Kidney (tissue), 14 donors: ENCODE results near the gene COPS4. TPM values are rescaled to one million over a fixed set of nuclear protein-coding genes. Genes with fewer than 3 reads are reported as not detected.

Experiments used
- DNase-seq, 5 donors: peaks; one replicate each; pipeline ENCODE4 v3.0.0-alpha.2; 2013 to 2020
- FAIRE-seq: peaks from 2 replicates; lab custom pipeline; 2012; peaks lifted over from hg19 to GRCh38; lab: Jason Lieb, UNC
- H3K27ac ChIP-seq, 2 donors: one replicate each; pipeline ENCODE4 v1.7.0; 2013; ENCODE audit warnings: low read depth in 2 of 2, low read length in 2 of 2, inconsistent platforms in 1 of 2
- H3K27me3 ChIP-seq: one replicate; pipeline ENCODE4 v1.7.1; 2013; ENCODE audit warnings: low read length, inconsistent platforms; ENCODE audit not compliant: control insufficient read depth, insufficient read depth
- H3K36me3 ChIP-seq, 3 donors: one replicate each; pipeline versions ENCODE4 v1.7.0 to v1.7.1; 2013; ENCODE audit warnings: low read length in 3 of 3, control low read depth in 1 of 3, inconsistent platforms in 1 of 3; ENCODE audit not compliant: insufficient read depth in 3 of 3, control insufficient read depth in 2 of 3
- H3K4me1 ChIP-seq, 3 donors: one replicate each; pipeline versions ENCODE4 v1.7.0 to v1.7.1; 2013; ENCODE audit warnings: low read length in 3 of 3, inconsistent platforms in 1 of 3, low read depth in 1 of 3; ENCODE audit not compliant: control insufficient read depth in 2 of 3, insufficient read depth in 2 of 3
- H3K4me3 ChIP-seq, 3 donors: one replicate each; pipeline versions ENCODE4 v1.7.0 to v1.8.1; 2013; ENCODE audit warnings: low read length in 3 of 3, control low read depth in 1 of 3, inconsistent platforms in 1 of 3
- H3K9ac ChIP-seq, 3 donors: one replicate each; pipeline versions ENCODE4 v1.7.0 to v1.7.1; 2013; ENCODE audit warnings: low read length in 3 of 3, control low read depth in 1 of 3, inconsistent platforms in 1 of 3
- H3K9me3 ChIP-seq, 3 donors: one replicate each; pipeline versions ENCODE4 v1.7.0 to v1.7.1; 2013; ENCODE audit warnings: low read length in 3 of 3, control low read depth in 1 of 3, inconsistent platforms in 1 of 3; ENCODE audit not compliant: control insufficient read depth in 2 of 3, insufficient read depth in 1 of 3
- CTCF ChIP-seq: IDR thresholded peaks from 3 replicates; pipeline ENCODE4 v1.5.1; 2012; ENCODE audit warnings: mild to moderate bottlenecking, moderate library complexity, borderline replicate concordance; ENCODE audit not compliant: insufficient read depth; ENCODE audit errors: extremely low read depth
- intact Hi-C: fragments of 100-400 bp; cut with DNase I; formaldehyde crosslinking; loops from one replicate; pipeline ENCODE4 v1.11.1; 2022
- polyA plus RNA-seq: library from polyadenylated mRNA; stranded (reverse); fragments of 350-450 nt; fragmentation: Illumina TruSeq; extraction: RNeasy Lipid Tissue Mini Kit (QIAGEN cat#74804); gene quantifications from one replicate; pipeline ENCODE4 v1.2.3, GENCODE V29; 2014; ENCODE audit warnings: low read depth, low replicate concordance; ENCODE audit not compliant: insufficient read depth
- total RNA-seq: library from RNA; stranded (reverse); fragmentation: NEBNext Ultra II Directional; extraction: Animal tissue kit (Norgen Biotek cat#: 25700); gene quantifications from one replicate; pipeline ENCODE4 v1.2.1, GENCODE V29; 2021
- donor health status: control.
- donor health status: control.
- donor health status: control.
- donor health status: control.
- donor health status: control.
- donor health status: DM: yes; HTN: yes; CAD: no.
- donor health status: Normal renal cell carcinoma (clear cell type).

Gene COPS4
- total and polyA plus RNA-seq, 2 donors from 2014 or later: 28.6 to 51.8 TPM

DNA sequence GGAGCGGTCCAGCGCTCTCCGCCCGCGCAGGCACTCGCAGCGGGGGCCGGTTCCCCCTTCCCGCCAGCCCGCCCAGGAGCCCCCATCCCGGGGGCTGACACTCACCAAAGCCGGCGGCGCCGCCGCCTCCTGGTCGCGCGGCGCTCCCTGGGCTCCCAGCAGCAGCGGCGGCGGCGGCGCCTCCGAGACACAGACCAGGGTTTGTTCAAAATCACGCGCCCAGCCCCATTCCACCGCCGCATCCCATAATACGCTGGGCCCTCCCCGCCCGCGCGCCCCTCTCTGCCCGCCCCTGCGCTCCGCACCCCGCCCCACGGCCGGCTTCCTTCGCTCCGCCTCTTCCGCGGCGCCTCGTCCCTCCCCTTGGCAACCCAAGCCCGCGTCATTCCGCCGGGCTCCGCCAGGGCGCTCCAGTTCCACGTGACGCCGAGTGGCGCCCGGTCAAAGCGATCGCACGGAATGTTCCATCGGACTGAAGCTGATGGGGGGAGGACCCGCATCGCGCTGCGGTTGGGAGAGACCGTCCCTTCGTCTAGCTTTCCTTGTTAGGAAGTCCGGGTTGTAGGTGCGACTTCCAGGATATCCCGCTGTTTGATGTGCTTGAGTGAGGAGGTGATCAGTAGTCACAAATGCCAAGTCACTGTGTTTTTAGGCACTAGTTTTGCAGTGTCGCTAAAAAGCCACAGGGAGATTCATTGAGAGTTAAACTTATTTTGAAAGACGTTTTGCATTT is 22.1 kb upstream of the COPS4 start:
- H3K4me1 ChIP-seq: peaks cover 0 to 14% (median 10%) of the 10 kb centered on the region in 3 donors
- intact Hi-C loops: no loop called here
- peak overlapping the region; percentile 98 to 100 (median 99) for H3K4me3 ChIP-seq
- TF ChIP-seq CTCF: peak; percentile 39
- peak overlapping the region; percentile 90 to 98 (median 94) for H3K9ac ChIP-seq
- DNase-seq (peak; percentile 99), FAIRE-seq (no peak)
- no peaks in the 10 kb centered on the region for H3K27me3 ChIP-seq
- H3K27ac ChIP-seq: peak overlapping the region; percentile 75 to 89
- no peaks in the 10 kb centered on the region for H3K9me3 ChIP-seq
- H3K36me3 ChIP-seq: no peaks in the 10 kb centered on the region

DNA sequence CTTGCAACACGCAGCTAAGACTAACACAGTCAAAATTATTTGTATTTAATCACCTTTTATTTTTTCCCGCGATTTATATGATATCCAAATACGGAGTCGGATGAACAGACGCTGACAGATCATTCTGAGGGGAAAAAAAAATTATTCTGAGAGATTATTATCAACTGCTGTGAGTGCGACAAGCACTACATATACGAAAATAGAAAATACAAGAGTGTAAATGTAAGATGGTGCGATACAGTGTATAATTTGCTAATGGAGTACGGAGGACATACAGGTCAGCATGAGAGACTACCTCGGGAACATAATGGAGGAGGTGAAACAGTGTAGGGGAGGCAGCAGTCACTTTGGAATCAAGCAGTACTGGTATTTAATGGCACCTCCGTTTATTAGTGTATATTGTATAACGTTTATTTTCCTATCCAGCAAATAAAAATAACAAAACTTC is 21.5 kb upstream of the COPS4 start:
- intact Hi-C loops: no loop called here
- peak in 1 of 5 donors; percentile 13 for DNase-seq
- TF ChIP-seq CTCF: no peak
- peak overlapping the region; percentile 75 to 89 for H3K27ac ChIP-seq
- H3K27me3 ChIP-seq: no peaks in the 10 kb centered on the region
- peaks cover 0 to 14% (median 10%) of the 10 kb centered on the region in 3 donors for H3K4me1 ChIP-seq
- no peak for FAIRE-seq
- H3K9me3 ChIP-seq: no peaks in the 10 kb centered on the region
- H3K4me3 ChIP-seq: peak overlapping the region; percentile 98 to 100 (median 99)
- no peaks in the 10 kb centered on the region for H3K36me3 ChIP-seq
- H3K9ac ChIP-seq: peak overlapping the region; percentile 90 to 98 (median 94)

DNA sequence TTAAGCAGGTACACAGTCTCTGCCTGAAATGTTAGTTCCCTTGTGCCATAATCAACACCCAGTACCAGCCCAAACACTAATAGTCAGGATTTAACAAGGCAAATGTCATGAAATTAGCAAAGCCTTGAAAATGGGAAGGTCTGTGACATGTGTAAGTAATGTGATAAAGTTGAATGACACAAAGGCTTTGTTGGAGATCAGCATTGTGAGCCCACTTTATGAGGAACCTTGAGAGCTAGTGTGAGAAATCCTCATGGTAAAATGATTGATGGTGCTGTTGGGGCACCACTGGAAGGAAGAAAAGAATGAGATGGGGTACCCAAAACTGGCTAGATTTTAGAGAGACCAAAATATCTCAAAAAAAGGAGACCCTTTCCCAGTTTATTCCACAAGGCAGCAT is 21.1 kb upstream of the COPS4 start:
- FAIRE-seq (no peak), DNase-seq (no peak)
- intact Hi-C loops: no loop called here
- H3K9me3 ChIP-seq: no peaks in the 10 kb centered on the region
- TF ChIP-seq CTCF: no peak
- no peaks in the 10 kb centered on the region for H3K36me3 ChIP-seq
- peaks cover 0 to 14% (median 10%) of the 10 kb centered on the region in 3 donors for H3K4me1 ChIP-seq
- H3K4me3 ChIP-seq: peak overlapping the region; percentile 98 to 100 (median 99)
- peak overlapping the region in 1 of 2 donors; percentile 89 for H3K27ac ChIP-seq
- no peaks in the 10 kb centered on the region for H3K27me3 ChIP-seq
- H3K9ac ChIP-seq: peak overlapping the region; percentile 90 to 98 (median 94)
